ENCODE results near the gene LRRC4C. TPM values are rescaled to one million over a fixed set of nuclear protein-coding genes. Genes with fewer than 3 reads are reported as not detected.

Gene LRRC4C
- total and polyA plus RNA-seq, 2 experiments from 2014 or later, result 0.35 to 1.1 TPM

- ATAC-seq, result peak; percentile 24
- Histone ChIP-seq H3K4me3 (no peak overlapping the region), H3K4me2 (peak overlapping the region; percentile 52; the same call in 1 of the 2 replicates), H3K27me3 (ENCODE audit: insufficient read depth) (no peaks in the 10 kb centered on the region), H3K79me2 (replicated peaks; ENCODE audit: insufficient read depth) (no peaks in the 10 kb centered on the region), H3K4me1 (ENCODE audit: insufficient read depth) (peaks cover 10% of the 10 kb centered on the region), H3K27ac (ENCODE audit: low read depth) (no peak overlapping the region), H3K36me3 (ENCODE audit: insufficient read depth) (no peaks in the 10 kb centered on the region), H3F3A (replicated peaks; ENCODE audit: low read depth) (no peaks in the 10 kb centered on the region), H2AFZ (no peak overlapping the region), H3K9me2 (ENCODE audit: insufficient read depth) (no peaks in the 10 kb centered on the region), H4K20me1 (replicated peaks; ENCODE audit: insufficient read depth) (no peaks in the 10 kb centered on the region)
- Mint-ChIP-seq H3K4me3 (no peak overlapping the region), H3K9me3 (no peaks in the 10 kb centered on the region), H3K4me1 (peaks cover 15% of the 10 kb centered on the region), H3K27me3 (ENCODE audit: insufficient read depth, low read depth, poor library complexity) (peaks cover 2% of the 10 kb centered on the region), H3K36me3 (ENCODE audit: low read depth) (no peaks in the 10 kb centered on the region), H3K27ac (no peak overlapping the region)
- DNase-seq (ENCODE audit: low spot score), result peak; percentile 12
- no peak for TF ChIP-seq POLR2AphosphoS5 (IDR thresholded peaks at IDR 0.05; ENCODE audit: low read depth)
- no peak for TF ChIP-seq ZNF462 (CRISPR knock-in tag; IDR thresholded peaks at IDR 0.05)
- TF ChIP-seq CREB1 (CRISPR knock-in tag; IDR thresholded peaks at IDR 0.05; ENCODE audit: low read depth), result no peak
- TF ChIP-seq, protein P1, sequence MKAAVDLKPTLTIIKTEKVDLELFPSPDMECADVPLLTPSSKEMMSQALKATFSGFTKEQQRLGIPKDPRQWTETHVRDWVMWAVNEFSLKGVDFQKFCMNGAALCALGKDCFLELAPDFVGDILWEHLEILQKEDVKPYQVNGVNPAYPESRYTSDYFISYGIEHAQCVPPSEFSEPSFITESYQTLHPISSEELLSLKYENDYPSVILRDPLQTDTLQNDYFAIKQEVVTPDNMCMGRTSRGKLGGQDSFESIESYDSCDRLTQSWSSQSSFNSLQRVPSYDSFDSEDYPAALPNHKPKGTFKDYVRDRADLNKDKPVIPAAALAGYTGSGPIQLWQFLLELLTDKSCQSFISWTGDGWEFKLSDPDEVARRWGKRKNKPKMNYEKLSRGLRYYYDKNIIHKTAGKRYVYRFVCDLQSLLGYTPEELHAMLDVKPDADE (IDR thresholded peaks at IDR 0.05), result no peak
- TF ChIP-seq ZNF114 (CRISPR knock-in tag; IDR thresholded peaks at IDR 0.05), result no peak
- no peak for TF ChIP-seq JUNB (IDR thresholded peaks at IDR 0.05; ENCODE audit: unreplicated experiment)
- no peak for TF ChIP-seq EZH2 (IDR thresholded peaks at IDR 0.05; ENCODE audit: low read depth, unreplicated experiment)
- TF ChIP-seq EZH2phosphoT487 (IDR thresholded peaks at IDR 0.05; ENCODE audit: unreplicated experiment), result no peak
- no peak for TF ChIP-seq STAT1 (IDR thresholded peaks at IDR 0.05; ENCODE audit: unreplicated experiment)
- TF ChIP-seq, protein P2, sequence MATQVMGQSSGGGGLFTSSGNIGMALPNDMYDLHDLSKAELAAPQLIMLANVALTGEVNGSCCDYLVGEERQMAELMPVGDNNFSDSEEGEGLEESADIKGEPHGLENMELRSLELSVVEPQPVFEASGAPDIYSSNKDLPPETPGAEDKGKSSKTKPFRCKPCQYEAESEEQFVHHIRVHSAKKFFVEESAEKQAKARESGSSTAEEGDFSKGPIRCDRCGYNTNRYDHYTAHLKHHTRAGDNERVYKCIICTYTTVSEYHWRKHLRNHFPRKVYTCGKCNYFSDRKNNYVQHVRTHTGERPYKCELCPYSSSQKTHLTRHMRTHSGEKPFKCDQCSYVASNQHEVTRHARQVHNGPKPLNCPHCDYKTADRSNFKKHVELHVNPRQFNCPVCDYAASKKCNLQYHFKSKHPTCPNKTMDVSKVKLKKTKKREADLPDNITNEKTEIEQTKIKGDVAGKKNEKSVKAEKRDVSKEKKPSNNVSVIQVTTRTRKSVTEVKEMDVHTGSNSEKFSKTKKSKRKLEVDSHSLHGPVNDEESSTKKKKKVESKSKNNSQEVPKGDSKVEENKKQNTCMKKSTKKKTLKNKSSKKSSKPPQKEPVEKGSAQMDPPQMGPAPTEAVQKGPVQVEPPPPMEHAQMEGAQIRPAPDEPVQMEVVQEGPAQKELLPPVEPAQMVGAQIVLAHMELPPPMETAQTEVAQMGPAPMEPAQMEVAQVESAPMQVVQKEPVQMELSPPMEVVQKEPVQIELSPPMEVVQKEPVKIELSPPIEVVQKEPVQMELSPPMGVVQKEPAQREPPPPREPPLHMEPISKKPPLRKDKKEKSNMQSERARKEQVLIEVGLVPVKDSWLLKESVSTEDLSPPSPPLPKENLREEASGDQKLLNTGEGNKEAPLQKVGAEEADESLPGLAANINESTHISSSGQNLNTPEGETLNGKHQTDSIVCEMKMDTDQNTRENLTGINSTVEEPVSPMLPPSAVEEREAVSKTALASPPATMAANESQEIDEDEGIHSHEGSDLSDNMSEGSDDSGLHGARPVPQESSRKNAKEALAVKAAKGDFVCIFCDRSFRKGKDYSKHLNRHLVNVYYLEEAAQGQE (IDR thresholded peaks at IDR 0.05; ENCODE audit: unreplicated experiment), result no peak
- no peak for TF ChIP-seq ZNF331 (CRISPR knock-in tag; IDR thresholded peaks at IDR 0.05; ENCODE audit: low read depth)
- TF ChIP-seq, protein P3, sequence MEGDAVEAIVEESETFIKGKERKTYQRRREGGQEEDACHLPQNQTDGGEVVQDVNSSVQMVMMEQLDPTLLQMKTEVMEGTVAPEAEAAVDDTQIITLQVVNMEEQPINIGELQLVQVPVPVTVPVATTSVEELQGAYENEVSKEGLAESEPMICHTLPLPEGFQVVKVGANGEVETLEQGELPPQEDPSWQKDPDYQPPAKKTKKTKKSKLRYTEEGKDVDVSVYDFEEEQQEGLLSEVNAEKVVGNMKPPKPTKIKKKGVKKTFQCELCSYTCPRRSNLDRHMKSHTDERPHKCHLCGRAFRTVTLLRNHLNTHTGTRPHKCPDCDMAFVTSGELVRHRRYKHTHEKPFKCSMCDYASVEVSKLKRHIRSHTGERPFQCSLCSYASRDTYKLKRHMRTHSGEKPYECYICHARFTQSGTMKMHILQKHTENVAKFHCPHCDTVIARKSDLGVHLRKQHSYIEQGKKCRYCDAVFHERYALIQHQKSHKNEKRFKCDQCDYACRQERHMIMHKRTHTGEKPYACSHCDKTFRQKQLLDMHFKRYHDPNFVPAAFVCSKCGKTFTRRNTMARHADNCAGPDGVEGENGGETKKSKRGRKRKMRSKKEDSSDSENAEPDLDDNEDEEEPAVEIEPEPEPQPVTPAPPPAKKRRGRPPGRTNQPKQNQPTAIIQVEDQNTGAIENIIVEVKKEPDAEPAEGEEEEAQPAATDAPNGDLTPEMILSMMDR (conservative IDR thresholded peaks at IDR 0.05; ENCODE audit: low read depth in 2 of 2), result no peak
- TF ChIP-seq NANOG (IDR thresholded peaks at IDR 0.05; ENCODE audit: borderline replicate concordance), result no peak
Measured at GRCh38 chr11:40281052-40281580, 1178.3 kb downstream of the LRRC4C start.

Data from GM23338 (cell line).